Hematopoietic multipotent progenitor cell treated with erythropoietin and hydrocortisone succinate and interleukin-3 and kit ligand, for 15 days (in vitro differentiated cells): ENCODE data around the gene PPP1R1C.

Source experiments
- DNase-seq: peaks from one replicate; pipeline ENCODE4 v3.0.0-alpha.2; 2015; ENCODE audit warnings: low spot score

Gene PPP1R1C

DNA sequence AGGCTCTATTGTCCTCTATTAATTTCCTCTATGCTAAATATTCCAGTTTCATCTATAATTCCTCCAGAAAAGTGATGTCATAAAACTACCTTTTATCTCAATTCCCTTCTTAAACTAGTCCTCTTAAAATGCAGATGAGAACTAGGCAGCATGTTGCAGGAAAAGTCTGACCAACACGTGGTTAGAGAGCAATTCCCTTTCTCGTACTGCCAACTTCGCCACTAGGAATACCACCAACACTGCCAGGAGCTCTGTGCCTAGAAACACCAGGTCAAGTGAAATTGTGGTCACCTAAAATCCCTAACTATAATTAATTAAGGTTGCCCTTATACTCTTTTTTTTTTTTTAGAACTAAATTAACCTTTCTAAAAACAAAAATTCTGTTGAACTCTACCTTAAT lies 127.7 kb downstream of the PPP1R1C start:
- no peak for DNase-seq

- DNase-seq = no peak
These were observed 129.6 kb downstream of the PPP1R1C start for GRCh38 chr2:182115258-182115657.

DNA sequence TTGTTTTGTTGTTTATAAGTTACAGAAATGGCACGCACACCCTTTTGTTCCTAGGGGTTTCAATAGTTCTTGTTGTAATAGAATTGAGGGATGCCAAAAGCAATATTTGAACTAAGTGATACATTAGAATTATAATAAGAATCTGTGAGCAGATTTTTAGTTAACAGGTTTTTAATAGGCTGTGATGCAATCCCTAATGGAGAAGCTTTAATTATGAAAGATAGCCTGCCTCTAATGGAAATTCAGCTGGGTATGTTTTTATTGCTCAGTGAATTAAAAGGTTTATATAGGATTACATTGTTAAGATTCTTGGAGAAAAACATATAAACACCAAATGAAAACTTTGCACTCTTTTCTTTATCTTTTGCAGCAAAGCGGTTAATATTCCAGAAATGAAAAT lies 131.1 kb downstream of the PPP1R1C start:
- no peak for DNase-seq

- DNase-seq = no peak
These were observed 131.5 kb downstream of the PPP1R1C start for GRCh38 chr2:182117196-182117595.

- DNase-seq = no peak
These were observed 143.4 kb downstream of the PPP1R1C start for GRCh38 chr2:182128821-182129707.

GRCh38 chr2:182132605-182133004 lies 147.0 kb downstream of the PPP1R1C start:
- DNase-seq = no peak

- no peak for DNase-seq
These were observed 147.7 kb downstream of the PPP1R1C start for GRCh38 chr2:182133195-182133891.

- no peak for DNase-seq
These were observed 148.5 kb downstream of the PPP1R1C start for GRCh38 chr2:182134201-182134600.

GRCh38 chr2:182142062-182142461 lies 156.4 kb downstream of the PPP1R1C start:
- DNase-seq = no peak

DNA sequence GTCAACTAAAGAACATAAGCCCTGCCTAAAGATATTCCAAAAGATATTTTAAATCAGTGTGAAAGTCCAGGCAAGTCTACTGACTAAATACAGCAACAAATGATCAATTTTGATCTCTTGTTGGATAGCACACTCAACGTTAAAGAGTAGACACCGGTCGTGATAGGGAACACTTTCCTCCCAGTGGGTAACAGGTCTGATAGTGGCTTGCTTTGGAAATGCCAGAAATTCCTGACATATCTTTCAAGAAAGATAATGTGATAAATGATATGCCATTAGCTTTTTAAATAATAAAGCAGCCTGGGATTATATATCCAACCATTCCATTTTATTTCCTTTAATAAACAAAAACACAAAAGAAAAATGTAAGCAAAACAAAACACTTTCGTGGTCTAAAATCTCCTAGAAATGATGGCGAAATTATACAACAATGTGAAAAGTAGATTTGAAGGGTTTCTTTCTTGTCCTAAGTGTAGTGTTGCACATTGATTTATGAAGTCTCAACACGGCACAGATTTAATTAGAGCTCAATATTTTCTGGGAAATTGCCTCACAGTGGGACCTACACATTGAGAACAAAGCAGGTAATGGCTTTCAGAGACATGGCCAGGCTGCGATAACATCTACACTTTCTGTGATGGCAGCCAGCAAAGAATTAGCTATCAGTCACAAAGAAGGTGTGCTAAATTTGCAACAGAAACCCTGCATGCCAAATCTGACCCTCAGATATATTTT lies 158.6 kb downstream of the PPP1R1C start:
- DNase-seq = no peak

GRCh38 chr2:182144776-182145165 lies 159.1 kb downstream of the PPP1R1C start:
- no peak for DNase-seq

GRCh38 chr2:182148344-182148743 lies 162.7 kb downstream of the PPP1R1C start:
- no peak for DNase-seq

DNA sequence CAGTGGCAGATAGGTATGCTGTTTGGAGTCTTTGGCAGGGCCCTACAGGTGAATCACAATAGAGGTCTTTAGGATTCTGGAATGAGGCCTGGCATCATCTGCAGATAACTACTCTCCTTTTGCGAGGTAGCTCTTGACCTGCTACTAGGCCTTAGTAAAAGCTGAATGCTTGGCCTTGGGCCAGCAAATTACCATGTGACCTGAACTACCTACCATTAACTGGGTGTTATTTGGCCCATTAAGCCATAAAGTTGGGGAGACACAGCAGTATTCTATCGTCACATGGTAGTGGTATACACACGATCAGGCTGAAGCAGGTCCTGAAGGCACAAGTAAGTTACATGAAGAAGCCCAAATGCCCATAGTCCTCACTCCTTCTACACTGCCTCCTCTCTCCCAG lies 178.2 kb downstream of the PPP1R1C start:
- no peak for DNase-seq

GRCh38 chr2:182164686-182165085 lies 179.0 kb downstream of the PPP1R1C start:
- DNase-seq = no peak

DNA sequence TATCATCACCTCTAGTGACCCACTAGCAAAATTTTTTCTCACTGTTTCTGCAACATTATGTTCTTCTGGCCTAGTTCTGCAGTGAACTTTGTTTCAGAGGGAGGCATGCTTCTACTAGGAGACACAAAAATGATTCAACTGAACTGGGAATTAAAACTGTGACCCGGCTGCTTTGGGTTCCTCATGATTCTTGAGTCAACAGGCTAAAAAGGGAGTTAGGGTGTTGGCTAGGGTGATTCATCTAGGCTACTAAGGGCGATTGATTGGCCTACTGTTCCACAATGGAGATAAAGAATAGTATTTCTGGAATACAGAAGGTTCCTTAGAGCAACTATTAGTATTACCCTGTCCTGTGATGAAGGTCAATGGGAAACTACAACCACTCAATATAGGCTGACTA lies 179.5 kb downstream of the PPP1R1C start:
- no peak for DNase-seq

GRCh38 chr2:182166406-182166805 lies 180.8 kb downstream of the PPP1R1C start:
- no peak for DNase-seq

DNA sequence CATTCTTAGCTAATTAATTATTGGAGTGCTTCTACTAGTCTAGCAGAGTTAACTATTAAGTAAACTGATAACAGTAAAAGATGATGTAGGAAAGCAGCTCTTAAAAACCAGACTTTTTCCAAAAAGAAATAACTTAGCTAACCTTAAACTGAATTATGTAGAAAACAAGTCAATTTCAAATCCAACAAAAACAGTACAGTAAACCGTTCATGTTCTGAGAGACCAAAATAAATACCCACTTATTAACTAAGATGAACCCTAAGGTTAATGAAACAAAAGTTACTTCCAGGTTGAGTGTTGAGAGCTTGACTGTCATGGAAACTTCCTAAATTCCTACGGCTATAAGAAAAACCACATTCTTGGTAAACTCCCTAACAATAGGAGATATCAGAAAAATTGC lies 181.2 kb downstream of the PPP1R1C start:
- no peak for DNase-seq
